Breast epithelium (tissue), 4 donors: ENCODE data around the gene THBS2. TPM values are rescaled to one million over a fixed set of nuclear protein-coding genes. Genes with fewer than 3 reads are reported as not detected.

ENCODE experiments used
- DNase-seq, 2 donors: peaks; one replicate each; pipeline ENCODE4 v3.0.0-alpha.2; 2019; ENCODE audit warnings: low spot score in 2 of 2
- H3K27ac ChIP-seq, 2 donors: fragments of 200-600 bp; sonication (generic) in 1 of 2; one replicate each; pipeline ENCODE4 v1.5.1; 2016 to 2019; ENCODE audit warnings: mild to moderate bottlenecking in 1 of 2
- H3K27me3 ChIP-seq, 2 donors: fragments of 200-600 bp; sonication (generic) in 1 of 2; one replicate each; pipeline versions ENCODE4 v1.5.1 to v1.6.0; 2017 to 2019; ENCODE audit warnings: control low read depth in 1 of 2, mild to moderate bottlenecking in 1 of 2
- H3K36me3 ChIP-seq: fragments of 200-600 bp; one replicate; pipeline ENCODE4 v1.5.1; 2019
- H3K4me1 ChIP-seq, 2 donors: fragments of 200-600 bp; sonication (generic); one replicate each; pipeline ENCODE4 v1.5.1; 2016 to 2019; ENCODE audit warnings: control low read depth in 1 of 2
- H3K4me3 ChIP-seq, 3 donors: fragments of 200-600 bp; sonication (generic); 1 replicate in 2 of 3; 2 replicates in 1 of 3; pipeline ENCODE4 v1.5.1; 2016 to 2019; ENCODE audit warnings: mild to moderate bottlenecking in 3 of 3, moderate library complexity in 2 of 3
- H3K9me3 ChIP-seq, 2 donors: fragments of 200-600 bp; sonication (generic) in 1 of 2; one replicate each; pipeline ENCODE4 v1.5.1; 2016 to 2019; ENCODE audit warnings: control low read depth in 1 of 2
- CTCF ChIP-seq, 3 donors: fragments of 450-650 bp; IDR thresholded peaks; one replicate each; pipeline ENCODE4 v1.5.1; 2016 to 2017; ENCODE audit warnings: antibody characterized with exemption in 3 of 3, mild to moderate bottlenecking in 3 of 3, moderate library complexity in 3 of 3
- POLR2A ChIP-seq: fragments of 450-650 bp; IDR thresholded peaks from one replicate; pipeline ENCODE4 v1.6.1; 2016; ENCODE audit warnings: antibody characterized with exemption, mild to moderate bottlenecking, moderate library complexity
- POLR2AphosphoS5 ChIP-seq, 3 donors: sonication (generic); formaldehyde crosslinking; IDR thresholded peaks; one replicate each; pipeline ENCODE4 v1.6.1; 2017; ENCODE audit warnings: antibody characterized with exemption in 3 of 3
- intact Hi-C: fragments of 100-400 bp; cut with DNase I; formaldehyde crosslinking; loops from one replicate; pipeline ENCODE4 v1.15.1; 2023; ENCODE audit warnings: low total_unique reads
- total RNA-seq, 3 donors: library from RNA; depleted of rRNA; stranded (reverse); fragments of >200 nt; gene quantifications; one replicate each; pipeline ENCODE4 v1.1.0, GENCODE V29; 2016

The THBS2 gene
- total RNA-seq, 3 donors from 2014 or later = 31.9 to 145 (median 73.0) TPM

GRCh38 chr6:169296622-169297021 lies 43.0 kb upstream of the THBS2 start:
- Histone ChIP-seq H3K4me3 (no peak overlapping the region), H3K36me3 (no peaks in the 10 kb centered on the region), H3K27me3 (no peaks in the 10 kb centered on the region), H3K9me3 (no peaks in the 10 kb centered on the region), H3K4me1 (no peaks in the 10 kb centered on the region), H3K27ac (no peak overlapping the region)
- no peak for DNase-seq
- intact Hi-C loops = loop anchor here (5.0 kb wide), 1 partner anchor 126 kb away; no protein-coding TSS in a partner anchor
- TF ChIP-seq CTCF (IDR thresholded peaks at IDR 0.05) = no peak
- TF ChIP-seq POLR2AphosphoS5 (IDR thresholded peaks at IDR 0.05) = no peak
- no peak for TF ChIP-seq POLR2A

- no peak overlapping the region for H3K27ac ChIP-seq
- TF ChIP-seq POLR2A (no peak), POLR2AphosphoS5 (IDR thresholded peaks at IDR 0.05) (no peak), CTCF (IDR thresholded peaks at IDR 0.05) (no peak)
- no peaks in the 10 kb centered on the region for H3K36me3 ChIP-seq
- no peaks in the 10 kb centered on the region for H3K9me3 ChIP-seq
- no peaks in the 10 kb centered on the region for H3K27me3 ChIP-seq
- DNase-seq = no peak
- H3K4me1 ChIP-seq = no peaks in the 10 kb centered on the region
- intact Hi-C loops = loop anchor here (5.0 kb wide), 1 partner anchor 126 kb away; no protein-coding TSS in a partner anchor
- no peak overlapping the region for H3K4me3 ChIP-seq
Observed at GRCh38 chr6:169296170-169296569, 42.5 kb upstream of the THBS2 start.

- DNase-seq = no peak
- H3K36me3 ChIP-seq = no peaks in the 10 kb centered on the region
- no peak overlapping the region for H3K4me3 ChIP-seq
- H3K4me1 ChIP-seq = no peaks in the 10 kb centered on the region
- H3K9me3 ChIP-seq = no peaks in the 10 kb centered on the region
- H3K27me3 ChIP-seq = no peaks in the 10 kb centered on the region
- intact Hi-C loops = no loop called here
- no peak for TF ChIP-seq POLR2A
- TF ChIP-seq POLR2AphosphoS5 (IDR thresholded peaks at IDR 0.05) = no peak
- no peak for TF ChIP-seq CTCF (IDR thresholded peaks at IDR 0.05)
- peak overlapping the region in 1 of 2 donors; percentile 76 for H3K27ac ChIP-seq
Observed at GRCh38 chr6:169293196-169293595, 39.5 kb upstream of the THBS2 start.

DNA sequence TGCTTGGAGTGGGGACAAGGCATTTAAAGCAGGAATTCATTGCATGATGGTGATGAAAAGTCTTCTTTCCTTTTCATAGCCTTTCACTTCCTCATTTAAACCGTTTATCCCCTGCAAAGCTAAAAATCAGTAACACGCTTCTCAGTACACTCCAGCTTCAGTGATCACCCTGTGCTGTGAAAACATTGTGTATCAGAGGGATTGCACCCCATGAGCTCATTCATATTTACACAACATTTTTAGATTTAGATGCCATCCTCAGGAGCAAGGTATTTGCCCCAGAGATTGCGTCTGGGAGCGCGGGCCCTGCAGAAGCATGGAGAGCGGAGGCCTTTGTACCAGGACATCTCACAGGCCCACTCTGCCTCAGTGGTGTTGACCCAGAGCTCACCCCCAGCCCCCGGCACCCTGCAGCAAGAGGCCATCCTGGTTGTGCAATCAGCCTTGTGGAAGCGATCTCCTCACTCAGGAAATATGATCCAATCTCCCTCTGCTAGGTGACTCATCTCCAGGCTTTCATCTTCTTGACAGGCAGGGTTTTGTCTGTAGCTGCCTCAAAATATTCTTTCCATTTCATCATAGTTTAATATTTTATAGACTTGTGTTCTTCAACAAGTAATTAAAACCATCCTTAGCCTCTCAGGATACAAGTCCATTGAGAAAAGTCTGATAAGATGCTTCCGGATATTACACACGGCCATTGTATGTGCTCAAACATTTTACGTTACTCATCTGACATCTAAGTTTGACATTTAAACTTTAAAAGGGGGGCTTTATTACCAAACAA lies 38.9 kb upstream of the THBS2 start:
- no peaks in the 10 kb centered on the region for H3K4me1 ChIP-seq
- DNase-seq = peak in 1 of 2 donors; percentile 37
- peak overlapping the region; percentile 76 to 93 for H3K27ac ChIP-seq
- intact Hi-C loops = no loop called here
- no peak overlapping the region for H3K4me3 ChIP-seq
- H3K36me3 ChIP-seq = no peaks in the 10 kb centered on the region
- no peak for TF ChIP-seq CTCF (IDR thresholded peaks at IDR 0.05)
- peak; percentile 47 to 94 (median 78) for TF ChIP-seq POLR2AphosphoS5 (IDR thresholded peaks at IDR 0.05)
- H3K9me3 ChIP-seq = no peaks in the 10 kb centered on the region
- H3K27me3 ChIP-seq = no peaks in the 10 kb centered on the region

- TF ChIP-seq CTCF (IDR thresholded peaks at IDR 0.05) (no peak), POLR2AphosphoS5 (IDR thresholded peaks at IDR 0.05) (no peak), POLR2A (no peak)
- Histone ChIP-seq H3K27ac (peak overlapping the region; percentile 76 to 93), H3K36me3 (no peaks in the 10 kb centered on the region), H3K4me3 (no peak overlapping the region), H3K9me3 (no peaks in the 10 kb centered on the region), H3K27me3 (no peaks in the 10 kb centered on the region), H3K4me1 (no peaks in the 10 kb centered on the region)
- DNase-seq = no peak
- intact Hi-C loops = no loop called here
Observed at GRCh38 chr6:169291646-169292337, 38.1 kb upstream of the THBS2 start.
